ENCODE data around the gene DIP2C.
"Not testable (repeated sequence)": the region's sequence is repeated elsewhere in the genome, so short reads cannot be mapped to it uniquely, and the experiment has no call there.

DIP2C gene

DNA sequence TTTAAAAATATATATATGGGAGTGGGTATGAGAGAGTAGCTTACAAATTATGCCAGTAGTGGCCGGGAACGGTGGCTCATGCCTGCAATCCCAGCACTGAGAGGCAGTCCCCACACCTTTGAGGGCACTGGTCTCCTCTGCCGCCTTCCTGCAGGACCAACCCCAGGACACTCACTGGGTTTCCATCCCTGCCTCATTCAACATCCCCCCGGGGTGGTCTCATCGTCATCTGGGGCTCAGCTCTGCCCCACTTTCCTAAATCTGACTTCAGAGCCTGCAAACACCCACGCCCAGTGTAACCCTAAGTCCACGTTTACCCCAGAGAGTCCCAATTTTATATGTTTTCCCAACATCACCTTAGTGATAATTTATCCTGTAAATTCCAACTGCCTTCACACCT, 96.5 kb downstream of the DIP2C start:
- no peak for DNase-seq

- DNase-seq, result no peak
These were observed 97.8 kb downstream of the DIP2C start for GRCh38 chr10:591646-592045.

DNA sequence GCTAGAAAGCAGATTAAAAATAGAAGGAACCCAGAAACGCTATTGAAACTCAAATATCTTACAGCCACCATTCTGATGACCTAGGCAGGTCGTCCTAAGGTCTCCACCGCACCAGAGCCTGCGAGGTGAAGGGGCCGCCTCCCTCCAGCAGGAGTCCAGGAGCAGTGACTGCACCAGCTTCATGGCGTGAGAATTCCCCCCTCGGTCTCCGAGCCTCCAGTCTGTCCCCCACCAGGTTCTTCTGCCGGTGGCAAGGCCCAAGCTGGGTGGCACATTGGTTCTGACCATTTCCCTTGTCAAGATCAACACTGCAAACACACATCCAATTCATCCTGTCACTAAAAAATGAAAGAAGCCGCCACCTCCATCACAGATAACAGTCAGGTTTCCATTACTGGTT, 98.7 kb downstream of the DIP2C start:
- no peak for DNase-seq

GRCh38 chr10:589961-590680, 99.3 kb downstream of the DIP2C start:
- no peak for DNase-seq

DNA sequence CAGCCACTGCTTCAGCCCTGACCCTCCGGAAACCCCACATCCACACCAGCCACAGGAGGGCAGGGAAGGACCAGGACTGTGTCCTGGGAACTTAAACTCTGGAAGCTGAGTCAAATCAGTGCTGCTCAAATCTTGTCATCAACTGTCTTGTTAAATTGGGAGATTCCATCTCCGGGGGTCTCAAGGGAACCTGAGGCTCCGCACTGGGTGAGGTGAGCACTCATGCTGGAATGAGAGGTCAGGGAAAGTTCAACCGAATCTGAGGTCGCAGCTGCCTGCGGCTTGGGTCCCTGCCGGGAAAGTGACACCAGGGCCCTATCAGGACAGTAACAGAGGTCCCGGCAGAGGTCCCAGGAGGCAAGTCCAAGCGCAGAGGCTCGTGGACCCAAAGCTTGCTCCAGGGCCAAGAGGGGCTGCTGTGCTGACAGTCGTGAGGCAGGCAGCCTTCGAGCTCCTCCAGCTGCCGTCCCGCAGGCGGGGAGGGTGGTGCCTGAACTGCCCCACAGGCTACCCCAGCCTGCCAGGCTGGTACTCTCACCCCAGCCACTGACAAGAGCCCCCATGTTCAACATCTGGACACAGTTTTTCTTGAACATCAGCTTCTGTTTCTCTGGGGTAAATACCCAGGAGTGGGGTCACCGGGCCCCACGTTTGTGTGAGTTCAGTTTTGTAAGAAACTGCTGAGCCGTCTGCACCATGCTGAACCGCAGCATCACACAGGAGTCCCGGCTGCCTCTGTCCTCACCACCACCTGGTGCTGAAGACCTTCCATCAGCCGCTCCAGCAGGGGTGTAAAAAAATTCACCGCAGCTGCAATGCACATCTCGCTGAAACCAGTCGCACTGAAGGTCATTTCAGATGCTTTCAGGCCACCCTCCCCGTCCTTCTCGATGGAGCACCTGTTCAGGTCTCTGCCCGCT, 101.0 kb downstream of the DIP2C start:
- no peak for DNase-seq

DNA sequence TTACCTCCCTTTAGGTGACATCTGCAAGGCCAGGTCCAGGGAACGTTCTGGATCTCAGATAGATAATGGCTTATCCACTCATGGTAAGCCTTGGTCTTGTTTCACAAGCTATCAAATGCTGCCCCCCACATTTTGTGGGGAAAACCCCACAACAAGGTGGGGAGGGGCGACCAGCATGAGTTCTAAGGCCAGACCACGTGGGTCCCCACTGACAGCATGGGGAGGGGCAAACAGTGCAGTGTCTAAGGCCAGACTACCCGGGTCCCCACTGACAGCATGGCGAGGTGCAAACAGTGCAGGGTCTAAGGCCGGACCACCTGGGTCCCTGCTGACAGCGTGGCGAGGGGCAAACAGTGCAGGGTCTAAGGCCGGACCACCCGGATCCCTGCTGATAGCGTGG, 102.8 kb downstream of the DIP2C start:
- DNase-seq, result no peak

DNA sequence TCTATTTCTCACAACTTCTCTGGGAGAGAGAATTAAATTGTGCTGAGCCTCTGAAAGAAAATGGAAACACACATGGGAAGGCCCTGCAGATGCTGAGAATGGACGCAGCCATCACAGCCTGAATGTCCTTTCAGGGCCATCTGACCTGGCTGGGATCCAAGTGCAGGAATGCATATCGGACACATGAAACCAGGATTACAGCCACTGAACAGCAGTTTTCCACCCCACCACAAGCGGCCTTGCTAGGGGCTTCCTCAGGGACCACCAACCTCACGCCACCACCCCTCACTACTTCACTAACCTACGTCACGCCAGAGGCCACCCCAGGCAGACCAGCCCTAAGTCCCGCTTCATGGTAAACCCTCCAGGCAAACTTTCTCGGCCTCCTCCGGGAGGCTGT, 103.3 kb downstream of the DIP2C start:
- DNase-seq, result no peak

- no peak for DNase-seq
These were observed 104.0 kb downstream of the DIP2C start for GRCh38 chr10:585502-585901.

DNA sequence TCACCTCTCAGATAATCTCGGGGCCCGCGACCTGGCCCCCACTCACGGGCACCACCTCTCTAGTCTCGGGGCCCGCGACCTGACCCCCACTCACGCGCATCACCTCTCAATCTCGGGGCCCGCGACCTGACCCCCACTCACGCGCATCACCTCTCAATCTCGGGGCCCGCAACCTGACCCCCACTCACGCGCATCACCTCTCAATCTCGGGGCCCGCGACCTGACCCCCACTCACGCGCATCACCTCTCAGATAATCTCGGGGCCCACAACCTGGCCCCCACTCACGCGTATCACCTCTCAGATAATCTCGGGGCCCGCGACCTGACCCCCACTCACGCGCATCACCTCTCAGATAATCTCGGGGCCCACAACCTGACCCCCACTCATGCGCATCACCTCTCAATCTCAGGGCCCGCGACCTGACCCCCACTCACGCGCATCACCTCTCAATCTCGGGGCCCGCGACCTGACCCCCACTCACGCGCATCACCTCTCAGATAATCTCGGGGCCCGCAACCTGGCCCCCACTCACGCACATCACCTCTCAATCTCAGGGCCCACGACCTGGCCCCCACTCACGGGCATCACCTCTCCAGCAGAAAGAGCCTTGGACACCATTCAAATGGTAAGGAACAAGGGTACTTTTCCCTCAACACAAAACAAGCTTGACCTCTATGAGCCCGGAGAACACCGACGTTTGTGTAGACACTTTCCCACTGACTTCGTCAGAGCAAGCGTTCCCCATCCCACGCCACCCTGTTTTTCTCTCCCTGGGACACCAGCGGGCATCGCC, 104.8 kb downstream of the DIP2C start:
- DNase-seq, result not testable (repeated sequence)

GRCh38 chr10:583433-583832, 106.0 kb downstream of the DIP2C start:
- no peak for DNase-seq

DNA sequence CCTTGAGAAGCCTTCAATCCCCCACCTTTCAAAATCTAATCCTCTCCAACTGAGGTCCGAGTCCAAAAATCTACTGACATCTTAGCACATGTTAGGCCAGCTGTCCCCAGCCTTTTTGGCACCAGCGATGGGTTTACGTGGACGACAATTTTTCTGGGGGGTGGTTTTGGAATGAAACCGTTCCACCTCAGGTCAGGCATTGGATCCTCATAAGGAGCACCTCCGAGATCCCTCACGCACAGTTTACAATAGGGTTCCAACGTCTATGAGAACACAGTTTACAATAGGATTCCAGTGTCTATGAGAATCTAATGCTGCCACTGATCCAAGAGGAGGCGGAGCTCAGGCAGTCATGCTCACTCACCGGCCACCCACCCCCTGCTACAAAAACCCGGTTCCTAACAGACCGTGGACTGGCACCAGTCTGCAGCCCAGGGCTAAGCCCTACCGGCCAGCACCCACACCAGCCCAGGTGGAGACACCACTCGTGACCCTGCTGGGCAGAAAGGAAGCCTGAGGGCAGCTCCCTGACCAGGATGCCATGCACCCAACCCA, 107.6 kb downstream of the DIP2C start:
- DNase-seq, result no peak

DNA sequence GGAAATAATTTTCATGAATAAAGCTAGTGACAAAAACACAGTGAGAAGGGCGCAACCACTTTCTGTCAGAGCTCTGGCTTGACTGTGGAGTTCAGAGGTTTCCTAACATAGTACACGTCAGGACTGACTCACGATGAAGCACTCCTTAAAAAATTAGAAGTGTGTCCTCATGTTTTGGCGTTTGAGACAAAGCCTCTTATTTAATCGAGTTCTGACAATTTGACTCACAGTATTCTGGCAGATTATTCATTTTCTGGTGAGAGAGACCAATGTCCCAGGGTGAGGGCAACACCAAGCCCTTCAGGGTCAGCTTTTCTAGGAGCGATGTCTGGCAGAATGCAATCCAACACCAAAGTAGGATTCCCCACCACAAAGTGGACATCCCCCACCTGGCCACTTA, 108.7 kb downstream of the DIP2C start:
- no peak for DNase-seq

GRCh38 chr10:576130-576465, 113.4 kb downstream of the DIP2C start:
- no peak for DNase-seq

DNA sequence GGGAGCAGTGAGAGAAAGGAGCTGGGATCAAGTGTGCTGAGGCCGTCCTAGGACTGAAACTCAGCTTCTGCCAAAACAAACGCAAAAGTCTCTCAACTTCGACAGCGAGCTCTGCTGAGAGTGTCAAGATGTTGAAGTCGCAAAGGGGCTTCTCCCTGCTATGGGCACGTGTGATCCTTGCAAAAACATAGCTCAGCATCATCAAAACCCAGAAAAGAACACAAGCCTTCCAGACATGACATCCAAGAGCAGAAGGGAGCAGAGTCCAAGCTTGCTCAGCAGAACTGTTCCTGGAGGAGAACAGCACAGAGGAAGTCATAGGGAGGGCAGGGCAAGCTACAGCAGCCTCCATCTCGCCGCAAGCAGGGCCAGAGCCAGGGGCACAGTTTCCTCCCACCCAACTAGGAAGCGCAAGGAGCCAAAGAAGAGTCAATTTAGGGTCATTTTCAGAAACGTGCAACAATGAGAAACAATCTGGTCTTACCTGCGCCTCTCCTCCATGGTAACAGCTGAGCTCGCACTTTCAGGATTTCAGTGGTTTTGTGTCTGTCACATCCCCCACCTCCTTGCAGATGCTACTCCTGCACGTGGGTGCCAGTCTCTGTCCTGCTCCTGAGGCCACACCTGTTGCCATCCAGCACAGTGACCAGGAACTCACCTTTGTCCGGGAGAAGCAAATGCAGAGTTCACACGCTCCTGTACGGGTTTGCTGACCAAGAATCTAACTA, 113.9 kb downstream of the DIP2C start:
- no peak for DNase-seq

DNA sequence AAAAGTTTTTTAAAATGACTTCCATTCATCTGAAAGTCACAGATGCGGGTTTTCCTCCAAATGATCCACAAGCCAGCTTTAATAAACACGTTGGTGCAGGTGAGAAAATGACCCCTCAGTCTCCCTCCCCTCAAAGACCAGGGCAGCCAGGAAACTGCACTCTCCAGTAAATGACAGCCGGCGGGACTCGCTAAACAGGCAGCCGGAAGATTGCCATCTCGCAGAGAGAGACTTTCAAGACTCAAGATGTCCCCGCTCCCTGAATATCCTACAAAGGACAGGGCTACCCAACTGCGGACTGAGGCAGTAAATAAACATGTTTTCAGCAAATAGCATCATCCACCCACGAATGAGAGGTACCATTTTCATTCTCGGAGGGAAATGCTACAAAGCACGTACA, 116.8 kb downstream of the DIP2C start:
- DNase-seq, result no peak

GRCh38 chr10:571688-572451, 117.6 kb downstream of the DIP2C start:
- DNase-seq, result no peak

DNA sequence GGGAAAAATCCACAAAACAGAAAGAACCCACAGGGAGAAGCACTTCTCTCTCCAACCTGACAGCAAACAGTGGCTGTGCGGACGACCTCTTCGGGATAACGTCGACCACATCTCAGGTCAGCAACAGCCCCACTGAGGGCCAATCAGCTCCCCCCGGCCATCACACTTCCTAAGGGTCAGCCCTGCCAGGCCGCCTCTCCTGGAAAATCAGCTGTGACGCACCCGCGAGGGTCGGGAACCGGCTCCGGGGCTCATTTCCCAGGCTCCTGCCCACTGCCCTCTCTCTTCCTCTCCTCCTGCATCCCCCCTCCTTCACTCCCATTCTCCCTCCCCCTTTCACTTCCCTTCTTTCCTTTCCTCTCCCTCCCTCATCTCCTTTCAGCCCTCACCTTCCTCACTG, 118.3 kb downstream of the DIP2C start:
- DNase-seq, result no peak

DNA sequence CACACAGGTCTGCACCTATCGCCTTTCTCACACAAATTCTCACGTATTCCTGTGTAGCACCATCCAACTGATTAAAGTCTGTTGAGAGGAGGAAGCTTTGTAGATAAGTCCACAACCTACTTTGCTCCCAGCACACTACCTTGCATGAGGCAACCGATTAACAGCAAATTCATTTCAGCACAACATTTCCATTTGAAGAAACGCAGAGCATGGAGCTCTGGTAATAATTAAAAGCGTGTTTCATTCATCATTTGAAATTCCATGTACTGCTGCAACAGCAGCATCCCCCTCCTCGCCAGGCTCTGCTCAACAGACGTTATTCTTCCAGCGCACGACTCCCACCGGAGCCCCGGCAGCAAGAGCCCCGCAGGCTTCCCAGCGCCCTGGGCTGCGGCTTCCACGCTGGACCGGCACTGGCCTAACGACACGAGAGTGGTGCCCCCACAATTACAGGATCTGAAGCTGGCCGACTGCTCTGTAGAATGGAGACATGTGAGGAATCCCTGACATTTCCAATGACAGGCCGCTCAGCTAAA, 118.8 kb downstream of the DIP2C start:
- no peak for DNase-seq

DNA sequence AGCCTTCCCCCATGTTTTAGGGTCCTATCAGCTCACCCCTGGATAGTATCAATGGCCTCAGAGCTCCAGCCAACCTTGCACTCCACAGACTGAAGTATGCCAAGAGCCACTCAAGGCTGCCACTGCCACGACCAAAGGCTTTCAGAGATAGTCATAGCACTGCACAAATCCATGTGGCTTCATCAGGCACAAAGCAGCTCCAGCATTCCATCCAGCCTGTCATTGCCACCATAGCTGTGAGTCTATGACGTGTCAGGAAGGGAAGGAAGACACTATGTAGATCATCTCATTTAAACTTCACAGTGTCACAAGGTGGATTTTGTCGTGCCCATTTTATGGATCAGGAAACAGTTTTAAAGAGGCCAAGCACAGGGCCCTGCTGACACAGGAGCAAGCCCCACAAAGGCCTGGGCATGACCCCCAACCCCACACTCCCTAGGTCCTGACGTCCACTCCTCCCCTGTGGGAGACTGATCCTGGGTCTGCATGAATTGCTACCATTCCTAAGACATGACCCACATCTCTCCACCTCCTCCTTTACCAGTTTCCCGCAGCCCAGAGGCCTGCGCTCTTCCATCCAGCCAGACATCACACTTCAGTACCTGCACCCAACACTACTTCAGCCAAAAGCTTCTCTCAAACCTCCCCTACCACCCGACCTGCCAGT, 119.4 kb downstream of the DIP2C start:
- no peak for DNase-seq

GRCh38 chr10:568848-569247, 120.6 kb downstream of the DIP2C start:
- DNase-seq, result no peak

- DNase-seq, result no peak
These were observed 121.6 kb downstream of the DIP2C start for GRCh38 chr10:567869-568268.
